ELF-1 (cell line): ENCODE data around the gene EVI5L.
"Not testable (repeated sequence)": the region's sequence is repeated elsewhere in the genome, so short reads cannot be mapped to it uniquely, and the experiment has no call there.

Experiments used
- DNase-seq: peaks from one replicate; pipeline ENCODE4 v3.0.0-alpha.2; 2016; ENCODE audit warnings: low read depth, low spot score

EVI5L gene

DNA sequence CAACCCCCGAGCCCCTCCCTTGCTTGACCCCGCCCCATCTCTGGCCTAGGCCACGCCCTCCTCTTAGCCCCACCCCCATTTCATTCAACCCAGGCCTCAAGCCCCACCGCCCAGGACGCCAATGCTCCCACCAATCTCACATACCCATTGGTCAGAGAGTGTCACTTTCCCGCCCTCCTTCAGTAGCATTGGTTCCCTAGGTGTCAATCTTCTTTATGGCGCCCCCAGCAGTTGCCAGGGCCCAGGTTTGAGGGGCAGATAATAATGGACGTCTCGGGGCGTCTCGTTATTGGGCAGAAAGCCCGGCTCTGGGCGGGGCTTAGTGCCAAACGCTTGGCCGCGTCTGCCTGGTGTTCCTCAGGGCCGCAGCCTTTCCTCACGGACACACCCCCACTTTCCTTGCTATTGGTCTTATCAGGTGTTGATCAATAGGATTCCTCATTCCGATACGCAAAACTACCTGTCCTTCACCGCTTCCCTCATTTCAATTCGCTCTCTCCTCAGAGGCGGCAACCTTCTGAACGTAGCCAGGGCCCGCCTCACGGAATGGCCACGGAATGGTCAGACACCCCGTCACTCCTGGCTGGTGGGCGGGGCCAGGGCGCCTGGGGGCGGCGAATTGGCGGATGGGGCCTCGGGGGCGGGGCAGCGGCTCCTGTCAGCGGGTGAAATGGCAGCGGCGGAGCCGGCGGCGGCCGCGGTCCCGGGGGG lies at the start of gene EVI5L:
Gene EVI5L (plus strand): TSS at position 658 of the 711 bp plus-strand sequence. CDS start 16,325 bp downstream, outside the sequence.
- DNase-seq = peak; percentile 100

DNA sequence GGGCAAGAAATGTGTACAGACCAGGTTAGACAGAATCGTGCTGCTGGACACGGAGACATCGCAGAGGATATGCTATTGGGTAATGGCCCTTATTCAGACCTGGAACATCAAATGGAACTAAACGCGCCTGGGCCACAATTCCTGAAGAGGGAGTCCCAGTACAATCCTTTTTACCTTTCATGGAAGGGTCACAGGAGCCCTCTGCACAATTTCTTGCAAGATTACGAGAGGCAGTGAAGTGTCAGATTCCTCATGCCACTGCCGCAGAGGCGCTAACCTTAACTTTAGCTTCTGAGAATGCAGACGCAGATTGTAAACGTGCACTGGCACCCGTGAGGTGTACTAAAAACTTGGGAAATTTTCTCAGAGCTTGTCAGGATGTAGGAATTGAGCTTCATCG lies 48.9 kb upstream of the EVI5L start:
- no peak for DNase-seq

DNA sequence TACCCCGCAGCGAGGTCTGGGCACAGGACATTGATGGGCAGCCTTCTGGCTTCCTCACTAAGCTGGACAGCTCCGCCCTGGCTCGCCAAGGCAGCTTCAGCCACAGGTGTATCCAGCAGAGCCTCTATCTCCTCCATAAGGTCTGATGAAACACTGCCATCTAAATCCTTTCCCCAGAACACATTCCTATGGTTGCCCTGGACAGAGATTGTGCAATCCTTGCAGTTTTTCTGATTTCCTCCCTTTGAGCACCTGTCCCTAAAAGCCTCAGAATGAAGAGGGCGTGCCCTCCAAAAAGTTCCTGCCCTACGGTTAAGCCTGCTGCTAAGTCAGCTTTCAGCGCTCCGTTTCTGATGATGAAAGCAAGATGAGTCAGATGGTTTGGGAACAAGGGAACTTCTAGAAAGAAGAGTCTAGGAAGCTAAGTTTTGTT lies 46.0 kb upstream of the EVI5L start:
- DNase-seq = peak; percentile 36

GRCh38 chr19:7784856-7785255 lies 45.2 kb upstream of the EVI5L start:
- no peak for DNase-seq

DNA sequence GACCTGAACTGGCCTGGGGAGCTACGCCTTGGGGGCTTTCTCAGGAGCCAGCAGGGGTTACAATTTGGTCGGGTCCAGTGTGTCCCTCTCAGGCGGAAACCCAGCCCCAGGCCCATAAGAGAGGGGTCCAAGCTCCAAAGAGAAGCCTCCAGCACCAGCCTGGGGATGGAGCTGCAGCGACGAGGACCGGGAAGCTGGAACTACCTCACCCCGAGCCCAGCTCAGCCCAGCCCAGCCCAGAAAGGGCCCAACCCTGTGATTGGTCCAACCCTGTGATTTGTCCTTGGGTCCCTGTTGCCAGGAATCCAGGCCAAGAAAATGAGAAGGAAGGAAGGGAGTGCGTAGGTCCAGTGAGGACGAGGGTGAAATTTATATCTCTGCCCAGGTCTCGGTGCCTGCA lies 42.9 kb upstream of the EVI5L start:
- DNase-seq = no peak

DNA sequence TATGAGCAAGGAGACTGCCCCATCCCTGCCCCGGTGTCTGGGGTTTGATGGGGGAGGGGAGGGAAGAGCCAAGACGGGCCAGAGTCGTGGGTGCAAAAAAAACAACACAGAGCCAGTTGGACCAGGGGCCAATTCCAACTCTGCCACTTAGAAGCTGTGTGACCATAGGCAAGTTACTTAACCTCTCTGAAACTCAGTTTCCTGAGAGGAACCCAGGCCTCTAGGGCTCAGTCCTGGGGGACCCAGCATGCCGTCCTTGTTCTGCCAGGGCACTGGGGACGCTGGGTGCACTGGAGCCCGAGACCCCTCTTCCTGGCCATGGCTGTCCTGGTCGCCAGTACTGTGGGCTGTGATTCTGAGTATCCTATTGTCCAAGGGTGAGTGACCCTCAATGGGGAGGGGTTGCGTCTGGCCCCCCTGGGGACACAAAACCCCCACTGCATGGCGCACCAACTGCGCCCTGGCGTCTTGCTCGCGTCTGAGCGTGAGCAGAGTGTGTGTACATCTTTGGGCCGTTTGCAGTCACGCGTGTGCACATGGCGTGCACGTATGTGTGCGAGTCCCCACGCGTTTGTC lies 42.3 kb upstream of the EVI5L start:
- no peak for DNase-seq

GRCh38 chr19:7788178-7788932 lies 41.7 kb upstream of the EVI5L start:
- no peak for DNase-seq

DNA sequence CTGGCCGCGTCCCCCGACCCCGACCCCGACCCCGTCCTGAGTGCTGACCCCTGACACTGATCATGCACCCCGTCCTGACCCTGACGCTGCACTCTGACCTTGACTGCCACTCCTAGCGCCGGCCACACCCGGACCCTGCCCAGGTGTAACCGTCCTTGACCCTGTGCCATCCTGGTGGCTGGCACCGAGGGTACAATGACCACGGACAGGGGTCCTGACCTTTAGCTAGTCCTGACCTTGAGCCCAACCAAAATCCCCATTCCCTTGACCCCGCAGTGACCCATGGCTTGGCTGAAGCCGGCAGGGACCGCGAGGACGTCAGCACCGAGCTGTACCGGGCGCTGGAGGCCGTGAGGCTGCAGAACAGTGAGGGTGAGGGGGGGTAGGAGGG lies 41.1 kb upstream of the EVI5L start:
- no peak for DNase-seq

- no peak for DNase-seq
These were observed 40.6 kb upstream of the EVI5L start for GRCh38 chr19:7789447-7789846.

- DNase-seq = no peak
These were observed 39.6 kb upstream of the EVI5L start for GRCh38 chr19:7790416-7790815.

DNA sequence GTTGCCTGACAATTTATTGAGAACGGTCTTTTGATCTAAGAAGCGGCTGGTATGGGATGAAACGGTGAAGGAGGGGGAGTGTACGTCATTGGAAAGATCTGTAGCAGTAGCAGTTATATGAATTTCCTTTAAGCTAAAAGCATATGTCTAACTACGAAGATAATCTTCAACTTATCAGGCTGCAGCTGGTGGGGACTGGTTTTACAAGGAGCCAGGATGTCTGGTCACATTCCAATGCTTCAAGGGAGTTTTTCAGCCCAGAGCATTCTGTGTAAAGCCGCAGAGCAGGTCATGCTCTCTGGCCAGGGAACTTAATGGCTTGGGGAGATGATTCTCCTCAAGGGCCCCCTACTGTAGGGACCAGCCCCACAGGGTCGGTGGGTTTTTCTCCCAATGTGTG lies 37.7 kb upstream of the EVI5L start:
- peak; percentile 63 for DNase-seq

DNA sequence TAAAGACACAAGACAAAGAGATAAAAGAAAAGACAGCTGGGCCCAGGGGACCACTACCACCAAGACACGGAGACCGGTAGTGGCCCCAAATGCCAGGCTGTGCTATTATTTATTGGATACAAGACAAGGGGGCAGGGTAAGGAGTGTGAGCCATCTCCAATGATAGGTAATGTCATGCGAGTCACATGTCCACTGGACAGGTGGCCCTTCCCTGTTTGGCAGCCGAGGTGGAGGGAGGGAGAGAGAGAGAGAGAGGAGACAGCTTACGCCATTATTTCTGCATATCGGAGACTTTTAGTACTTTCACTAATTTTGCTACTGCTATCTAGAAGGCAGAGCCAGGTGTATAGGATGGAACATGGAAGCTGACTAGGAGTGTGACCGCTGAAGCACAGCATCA lies 37.3 kb upstream of the EVI5L start:
- not testable (repeated sequence) for DNase-seq

- no peak for DNase-seq
These were observed 36.5 kb upstream of the EVI5L start for GRCh38 chr19:7793493-7793892.

DNA sequence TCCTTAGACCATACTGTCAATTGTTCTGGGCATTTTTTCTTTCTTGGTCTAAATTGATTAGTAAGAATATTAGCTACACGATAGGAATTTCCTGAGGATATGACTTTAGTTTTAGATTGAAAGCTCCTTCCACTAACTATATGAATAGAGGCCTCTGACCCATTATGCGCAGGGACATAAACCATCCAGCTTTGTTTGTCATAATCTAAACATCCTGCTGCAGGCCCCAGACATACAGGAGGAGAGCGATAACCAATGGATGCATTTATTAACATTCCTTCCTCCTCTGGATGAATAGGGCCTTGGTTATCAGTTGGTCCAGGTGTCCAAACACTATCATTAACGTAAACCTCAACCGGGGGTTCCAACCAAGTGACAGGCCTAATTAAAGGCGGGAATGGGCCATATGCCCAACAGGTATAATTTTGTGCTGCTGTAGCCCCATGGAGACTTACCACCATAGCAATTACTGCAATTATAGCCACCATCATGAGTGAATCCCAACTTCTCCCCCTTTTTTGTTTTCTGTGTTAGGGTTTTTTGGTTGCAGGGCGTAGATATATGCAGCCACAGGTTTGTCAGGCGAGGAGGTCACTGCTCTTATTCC lies 34.4 kb upstream of the EVI5L start:
- no peak for DNase-seq

- DNase-seq = peak; percentile 75
These were observed 30.2 kb upstream of the EVI5L start for GRCh38 chr19:7799640-7800355.

DNA sequence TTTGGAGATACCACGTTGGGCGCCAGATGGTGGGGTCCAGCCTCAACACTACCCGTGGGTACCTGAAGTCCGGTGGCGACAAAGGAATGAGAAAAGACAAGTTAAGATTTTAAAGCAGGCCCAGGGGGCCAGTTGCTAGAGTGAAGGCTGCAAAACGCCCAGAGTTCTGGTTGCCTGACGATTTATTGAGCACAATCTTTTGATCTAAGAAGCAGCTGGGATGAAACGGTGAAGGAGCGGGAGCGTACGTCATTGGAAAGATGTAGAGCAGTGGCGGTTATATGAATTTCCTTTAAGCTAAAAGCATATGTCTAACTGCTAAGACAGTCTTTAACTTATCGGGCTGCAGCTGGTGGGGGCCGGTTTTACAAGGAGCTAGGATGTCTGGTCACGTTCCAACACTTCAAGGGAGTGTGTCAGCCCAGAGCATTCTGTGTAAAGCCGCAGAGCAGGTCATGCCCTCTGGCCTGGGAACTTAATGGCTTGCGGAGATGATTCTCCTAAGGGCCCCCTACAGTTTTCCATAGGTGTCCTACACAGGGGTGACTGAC lies 28.9 kb upstream of the EVI5L start:
- DNase-seq = no peak

GRCh38 chr19:7806234-7806633 lies 23.8 kb upstream of the EVI5L start:
- DNase-seq = no peak

DNA sequence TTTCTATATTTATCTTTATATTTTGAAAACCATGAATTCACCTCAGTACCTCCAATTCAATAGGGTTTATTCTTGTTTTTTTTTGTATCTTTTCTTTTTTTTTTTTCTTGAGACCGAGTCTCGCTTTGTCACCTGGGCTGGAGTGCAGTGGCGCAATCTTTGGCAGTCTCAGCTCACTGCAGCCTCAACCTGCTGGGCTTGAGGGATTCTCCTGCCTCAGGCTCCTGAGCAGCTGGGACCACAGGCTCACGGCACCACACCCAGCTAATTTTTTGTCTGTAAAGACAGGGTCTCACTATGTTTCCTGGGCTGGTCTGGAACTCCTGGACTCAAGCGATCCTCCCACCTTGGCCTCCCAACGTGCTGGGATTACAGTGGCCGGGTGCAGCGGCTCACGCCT lies 23.1 kb upstream of the EVI5L start:
- no peak for DNase-seq

GRCh38 chr19:7808108-7808507 lies 21.9 kb upstream of the EVI5L start:
- no peak for DNase-seq

- no peak for DNase-seq
These were observed 18.0 kb upstream of the EVI5L start for GRCh38 chr19:7811989-7812388.

- no peak for DNase-seq
These were observed 14.7 kb upstream of the EVI5L start for GRCh38 chr19:7815325-7815724.
